Keratinocyte (primary cell): ENCODE data around the gene HAUS1. TPM values are rescaled to one million over a fixed set of nuclear protein-coding genes. Genes with fewer than 3 reads are reported as not detected.

Source experiments
- DNase-seq: peaks from one replicate; pipeline ENCODE4 v3.0.0-alpha.2; 2011; ENCODE audit warnings: low read depth, missing footprints, low spot score
- FAIRE-seq: peaks from 2 replicates; lab custom pipeline; 2011; peaks lifted over from hg19 to GRCh38; lab: Jason Lieb, UNC
- H2AFZ ChIP-seq: 2 replicates; pipeline ENCODE4 v1.6.0; 2012; ENCODE audit warnings: low read length, control low read depth, inconsistent platforms; ENCODE audit not compliant: control insufficient read depth
- H3K27ac ChIP-seq: 2 replicates; pipeline ENCODE4 v1.5.1; 2011; ENCODE audit warnings: low read length; ENCODE audit not compliant: control insufficient read depth, insufficient read depth
- H3K27me3 ChIP-seq: 3 replicates; pipeline ENCODE4 v1.6.0; 2011; ENCODE audit warnings: low read length; ENCODE audit not compliant: control insufficient read depth, insufficient read depth; ENCODE audit errors: extremely low read depth
- H3K36me3 ChIP-seq, 2 experiments: 2 replicates in 1 of 2; 3 replicates in 1 of 2; pipeline ENCODE4 v1.5.1; 2011; ENCODE audit warnings: low read length in 2 of 2, mild to moderate bottlenecking in 1 of 2; ENCODE audit not compliant: control insufficient read depth in 2 of 2, insufficient read depth in 2 of 2; ENCODE audit errors: extremely low read depth in 1 of 2
- H3K4me1 ChIP-seq: 3 replicates; pipeline ENCODE4 v1.5.1; 2011; ENCODE audit warnings: low read length; ENCODE audit not compliant: control insufficient read depth, insufficient read depth; ENCODE audit errors: extremely low read depth
- H3K4me2 ChIP-seq: 3 replicates; pipeline ENCODE4 v1.6.0; 2011; ENCODE audit warnings: low read depth, low read length; ENCODE audit not compliant: control insufficient read depth, insufficient read depth; ENCODE audit errors: extremely low read depth
- H3K4me3 ChIP-seq, 3 experiments: fragments of 200-600 bp in 1 of 3; sonication (generic) in 1 of 3; 2 replicates in 2 of 3; 3 replicates in 1 of 3; pipeline ENCODE4 v1.5.1; 2011 to 2016; ENCODE audit warnings: low read length in 3 of 3, mild to moderate bottlenecking in 3 of 3, control low read depth in 2 of 3, inconsistent platforms in 1 of 3, low read depth in 1 of 3, mixed read lengths in 1 of 3, mixed run types in 1 of 3, moderate library complexity in 1 of 3; ENCODE audit not compliant: control insufficient read depth in 2 of 3, insufficient read depth in 2 of 3; ENCODE audit errors: extremely low read depth in 1 of 3
- H3K79me2 ChIP-seq: 2 replicates; pipeline ENCODE4 v1.6.0; 2012; ENCODE audit warnings: low read length; ENCODE audit not compliant: control insufficient read depth, insufficient read depth
- H3K9ac ChIP-seq: 3 replicates; pipeline ENCODE4 v1.6.0; 2011; ENCODE audit warnings: low read length; ENCODE audit not compliant: control insufficient read depth, insufficient read depth; ENCODE audit errors: extremely low read depth
- H3K9me1 ChIP-seq: 3 replicates; pipeline ENCODE4 v1.6.0; 2011; ENCODE audit warnings: low read length; ENCODE audit not compliant: control insufficient read depth, insufficient read depth; ENCODE audit errors: extremely low read depth
- H3K9me3 ChIP-seq: 2 replicates; pipeline ENCODE4 v1.5.1; 2012; ENCODE audit warnings: low read depth, low read length; ENCODE audit not compliant: control insufficient read depth
- H4K20me1 ChIP-seq: 3 replicates; pipeline ENCODE4 v1.6.0; 2011; ENCODE audit warnings: low read length; ENCODE audit not compliant: control insufficient read depth, insufficient read depth; ENCODE audit errors: extremely low read depth
- CTCF ChIP-seq, 3 experiments: IDR thresholded peaks in 1 of 3; conservative IDR thresholded peaks in 1 of 3; optimal IDR thresholded peaks in 1 of 3; 2 replicates in 2 of 3; 3 replicates in 1 of 3; pipeline versions ENCODE3 to v1.5.1; 2011; ENCODE audit warnings: low read length in 3 of 3, mild to moderate bottlenecking in 3 of 3, moderate library complexity in 2 of 3, control low read depth in 1 of 3, inconsistent platforms in 1 of 3; ENCODE audit not compliant: insufficient read depth in 2 of 3; ENCODE audit errors: extremely low read depth in 1 of 3
- EZH2 ChIP-seq: IDR thresholded peaks from one replicate; pipeline ENCODE4 v1.6.1; 2012; ENCODE audit warnings: inconsistent platforms, mild to moderate bottlenecking, low read length, moderate library complexity
- dilution Hi-C: fragments of 300-500 bp; cut with MboI; formaldehyde crosslinking; loops from one replicate; pipeline ENCODE4 v1.7.0; 2020; ENCODE audit warnings: low sequenced_read_pairs; ENCODE audit not compliant: extremely low pct_ligation_motif_present
- polyA plus RNA-seq, 5 experiments: library from polyadenylated mRNA; depleted of rRNA in 3 of 5; stranded (reverse) in 3 of 5; stranded (forward) in 1 of 5; unstranded in 1 of 5; fragments of >200 nt; gene quantifications; 1 replicate in 1 of 5; 2 replicates in 3 of 5; 3 replicates in 1 of 5; pipeline versions ENCODE4 v1.2.1 to v1.2.3, GENCODE V29; 2011 to 2012; ENCODE audit warnings: missing spikeins in 2 of 5, low read depth in 1 of 5, low replicate concordance in 1 of 5

HAUS1 gene
- polyA plus RNA-seq, 1 donor (not counting 4 experiments of a cell fraction or from before 2014, with no cell fraction given) = 39.5 TPM

GRCh38 chr18:46069524-46069923 lies 34.7 kb upstream of the HAUS1 start:
- no peaks in the 10 kb centered on the region for H4K20me1 ChIP-seq
- peak overlapping the region; percentile 87 for H3K27ac ChIP-seq
- H3K9me1 ChIP-seq = no peaks in the 10 kb centered on the region
- H3K79me2 ChIP-seq = peaks cover 43% of the 10 kb centered on the region
- DNase-seq (peak; percentile 57), FAIRE-seq (peak; percentile 92)
- H3K9me3 ChIP-seq = no peaks in the 10 kb centered on the region
- H2AFZ ChIP-seq = no peak overlapping the region
- H3K4me3 ChIP-seq = peak overlapping the region in 2 of 3 experiments; percentile 39 to 51
- TF ChIP-seq EZH2 = no peak
- TF ChIP-seq CTCF (optimal IDR thresholded peaks at IDR 0.05 in 1 of 3, IDR thresholded peaks at IDR 0.05 in 1 of 3, conservative IDR thresholded peaks at IDR 0.05 in 1 of 3; ENCODE audit: extremely low read depth in 1 of 3, insufficient read depth in 2 of 3, low read length in 3 of 3) = no peak
- peak overlapping the region; percentile 60 for H3K9ac ChIP-seq
- H3K36me3 ChIP-seq = no peaks in the 10 kb centered on the region
- dilution Hi-C loops = no loop called here
- peaks cover 34% of the 10 kb centered on the region for H3K4me1 ChIP-seq
- peak overlapping the region; percentile 94 for H3K4me2 ChIP-seq
- H3K27me3 ChIP-seq = no peaks in the 10 kb centered on the region

GRCh38 chr18:46070232-46070631 lies 34.0 kb upstream of the HAUS1 start:
- Histone ChIP-seq H4K20me1 (no peaks in the 10 kb centered on the region), H3K4me3 (peak overlapping the region in 1 of 3 experiments; percentile 35), H3K4me2 (peak overlapping the region; percentile 94), H3K9me3 (no peaks in the 10 kb centered on the region), H3K79me2 (peaks cover 42% of the 10 kb centered on the region), H3K27ac (peak overlapping the region; percentile 87), H3K27me3 (no peaks in the 10 kb centered on the region), H2AFZ (no peak overlapping the region), H3K36me3 (no peaks in the 10 kb centered on the region), H3K9ac (no peak overlapping the region), H3K9me1 (no peaks in the 10 kb centered on the region), H3K4me1 (peaks cover 32% of the 10 kb centered on the region)
- DNase-seq = no peak
- FAIRE-seq = no peak
- TF ChIP-seq CTCF (optimal IDR thresholded peaks at IDR 0.05 in 1 of 3, IDR thresholded peaks at IDR 0.05 in 1 of 3, conservative IDR thresholded peaks at IDR 0.05 in 1 of 3; ENCODE audit: extremely low read depth in 1 of 3, insufficient read depth in 2 of 3, low read length in 3 of 3) (no peak), EZH2 (no peak)
- dilution Hi-C loops = no loop called here
